ENCODE results near the gene TBC1D22B.
A peak's percentile ranks its signal among the peaks of the same experiment; 100 is the strongest.

TBC1D22B gene

GRCh38 chr6:37280162-37280887 is 22.8 kb downstream of the TBC1D22B start:
- no peak for TF ChIP-seq CTCF (conservative IDR thresholded peaks at IDR 0.05; ENCODE audit: low read length)
- no peak for DNase-seq (ENCODE audit: low read depth)
- no peak overlapping the region for H3K4me3 ChIP-seq (ENCODE audit: low read length)

- no peak overlapping the region for H3K4me3 ChIP-seq (ENCODE audit: low read length)
- DNase-seq (ENCODE audit: low read depth) = no peak
- no peak for TF ChIP-seq CTCF (conservative IDR thresholded peaks at IDR 0.05; ENCODE audit: low read length)
Measured at GRCh38 chr6:37282371-37282770, 24.8 kb downstream of the TBC1D22B start.

GRCh38 chr6:37283268-37283667 is 25.7 kb downstream of the TBC1D22B start:
- no peak for TF ChIP-seq CTCF (conservative IDR thresholded peaks at IDR 0.05; ENCODE audit: low read length)
- no peak overlapping the region for H3K4me3 ChIP-seq (ENCODE audit: low read length)
- DNase-seq (ENCODE audit: low read depth) = peak; percentile 58

GRCh38 chr6:37283671-37284151 is 26.1 kb downstream of the TBC1D22B start:
- no peak overlapping the region for H3K4me3 ChIP-seq (ENCODE audit: low read length)
- no peak for TF ChIP-seq CTCF (conservative IDR thresholded peaks at IDR 0.05; ENCODE audit: low read length)
- DNase-seq (ENCODE audit: low read depth) = peak; percentile 84

GRCh38 chr6:37284781-37285180 is 27.2 kb downstream of the TBC1D22B start:
- TF ChIP-seq CTCF (conservative IDR thresholded peaks at IDR 0.05; ENCODE audit: low read length) = no peak
- H3K4me3 ChIP-seq (ENCODE audit: low read length) = no peak overlapping the region
- no peak for DNase-seq (ENCODE audit: low read depth)

GRCh38 chr6:37285861-37286311 is 28.3 kb downstream of the TBC1D22B start:
- no peak overlapping the region for H3K4me3 ChIP-seq (ENCODE audit: low read length)
- DNase-seq (ENCODE audit: low read depth) = no peak
- no peak for TF ChIP-seq CTCF (conservative IDR thresholded peaks at IDR 0.05; ENCODE audit: low read length)

GRCh38 chr6:37287519-37288157 is 30.1 kb downstream of the TBC1D22B start:
- TF ChIP-seq CTCF (conservative IDR thresholded peaks at IDR 0.05; ENCODE audit: low read length) = no peak
- no peak for DNase-seq (ENCODE audit: low read depth)
- no peak overlapping the region for H3K4me3 ChIP-seq (ENCODE audit: low read length)

Measured in AG10803 (cell line).